ENCODE measurements around the gene PCDH9. TPM values are rescaled to one million over a fixed set of nuclear protein-coding genes. Genes with fewer than 3 reads are reported as not detected.
"Not testable (repeated sequence)": the region's sequence is repeated elsewhere in the genome, so short reads cannot be mapped to it uniquely, and the experiment has no call there.

PCDH9 gene
- total and polyA plus RNA-seq, 2 donors = 0.72 to 28.2 TPM

DNA sequence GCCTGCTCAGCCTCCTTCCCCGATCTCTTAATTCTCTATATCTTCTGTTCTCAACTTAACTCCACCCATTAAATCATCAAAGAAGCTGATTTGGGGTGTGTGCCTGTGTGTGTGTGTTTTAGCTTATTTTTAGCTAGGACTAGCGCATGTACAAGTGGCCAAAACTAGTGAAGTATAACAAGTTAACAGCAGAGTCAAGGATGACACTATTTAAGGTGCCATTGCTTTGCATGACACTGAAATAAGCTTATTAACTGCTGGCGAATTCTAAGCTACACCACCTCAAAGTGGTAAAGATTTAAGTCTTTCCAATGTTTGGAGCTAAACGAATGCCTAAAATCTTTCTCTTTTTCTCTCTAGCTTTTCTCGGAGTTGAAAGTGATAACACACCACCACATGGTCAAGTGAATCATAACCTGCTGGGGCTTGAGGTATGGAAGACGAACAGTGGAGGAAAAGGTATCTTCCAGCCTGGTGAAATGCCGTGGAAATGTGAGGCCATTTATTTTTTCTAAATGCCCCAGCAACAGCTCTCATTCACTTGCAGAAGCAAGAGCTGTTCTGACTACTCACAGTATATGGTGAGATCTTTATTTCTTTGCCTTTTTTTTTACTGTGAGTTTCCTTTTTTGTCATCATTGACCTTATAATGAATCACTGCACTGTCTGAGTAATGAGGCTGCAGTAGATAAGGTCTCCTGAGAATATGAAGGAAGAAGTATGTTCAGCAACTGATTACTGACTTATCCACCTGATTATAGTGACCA is 570.3 kb downstream of the PCDH9 start:
- H3K4me3 ChIP-seq (ENCODE audit: low read depth, low read length) = no peak overlapping the region
- no peaks in the 10 kb centered on the region for H3K36me3 ChIP-seq (ENCODE audit: insufficient read depth)
- WGBS = 59% methylated on average over 7 of the region's 7 CpGs
- H3K27ac ChIP-seq (ENCODE audit: low read depth) = no peak overlapping the region
- no peaks in the 10 kb centered on the region for H3K4me1 ChIP-seq (ENCODE audit: insufficient read depth)
- DNase-seq (ENCODE audit: extremely low spot score) = no peak

DNA sequence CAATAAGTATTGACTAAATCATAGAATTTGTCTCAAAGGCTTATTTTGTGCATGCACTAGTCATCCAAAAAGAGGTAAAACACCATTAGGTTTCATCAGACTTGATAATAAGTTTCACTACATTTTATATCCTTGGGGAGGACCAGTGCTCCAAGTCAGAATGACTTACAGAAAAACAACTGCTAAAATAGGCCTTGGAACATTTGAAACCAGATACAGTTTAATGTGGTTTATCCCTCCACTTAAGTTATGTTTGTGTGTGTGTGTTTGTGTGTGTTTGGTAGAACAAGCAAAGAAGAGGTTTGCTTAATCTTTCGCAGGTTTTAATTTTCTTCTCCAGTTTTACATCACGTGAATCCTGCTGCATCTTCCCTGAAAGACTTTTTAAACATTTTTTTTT is 570.9 kb downstream of the PCDH9 start:
- Histone ChIP-seq H3K27ac (ENCODE audit: low read depth) (no peak overlapping the region), H3K36me3 (ENCODE audit: insufficient read depth) (no peaks in the 10 kb centered on the region), H3K4me3 (ENCODE audit: low read depth, low read length) (no peak overlapping the region), H3K4me1 (ENCODE audit: insufficient read depth) (no peaks in the 10 kb centered on the region)
- DNase-seq (ENCODE audit: extremely low spot score) = no peak
- 61% methylated on average over 2 of the region's 2 CpGs for WGBS

DNA sequence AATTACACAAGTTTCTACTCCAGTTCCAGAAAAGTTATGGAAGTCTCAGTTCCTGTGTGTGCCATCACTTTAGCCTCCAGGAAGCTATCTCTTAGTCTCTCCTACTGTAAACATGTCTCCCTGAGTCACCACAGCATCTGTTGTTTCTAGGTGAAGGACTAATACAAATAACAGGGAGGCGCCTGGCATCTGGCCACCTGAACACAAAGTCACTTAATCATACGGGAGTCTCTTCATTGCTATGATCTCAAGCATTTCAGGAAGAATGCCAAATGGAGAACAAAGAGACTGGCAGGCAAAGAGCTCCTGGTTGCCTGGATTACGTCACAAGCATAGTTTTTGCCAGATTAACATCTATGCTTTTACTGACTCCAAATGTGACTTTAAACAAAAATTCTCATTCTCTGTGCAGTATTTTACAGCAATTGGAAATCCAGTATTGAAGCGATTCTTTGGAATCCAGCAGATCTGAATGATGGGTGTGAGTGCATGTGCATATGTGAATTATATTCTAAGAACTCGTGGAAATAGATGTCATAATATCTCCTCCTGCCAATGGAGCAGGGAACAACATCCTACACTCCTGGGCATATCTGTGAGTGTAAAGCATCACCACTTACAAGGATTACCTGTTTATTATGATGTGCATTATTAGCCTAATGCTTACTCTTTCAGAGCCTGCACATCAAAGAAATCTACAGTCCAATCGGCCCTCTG is 572.8 kb downstream of the PCDH9 start:
- no peaks in the 10 kb centered on the region for H3K36me3 ChIP-seq (ENCODE audit: insufficient read depth)
- no peaks in the 10 kb centered on the region for H3K4me1 ChIP-seq (ENCODE audit: insufficient read depth)
- DNase-seq (ENCODE audit: extremely low spot score) = peak; percentile 47
- no peak overlapping the region for H3K27ac ChIP-seq (ENCODE audit: low read depth)
- WGBS = 34% methylated on average over 6 of the region's 6 CpGs
- no peak overlapping the region for H3K4me3 ChIP-seq (ENCODE audit: low read depth, low read length)

DNA sequence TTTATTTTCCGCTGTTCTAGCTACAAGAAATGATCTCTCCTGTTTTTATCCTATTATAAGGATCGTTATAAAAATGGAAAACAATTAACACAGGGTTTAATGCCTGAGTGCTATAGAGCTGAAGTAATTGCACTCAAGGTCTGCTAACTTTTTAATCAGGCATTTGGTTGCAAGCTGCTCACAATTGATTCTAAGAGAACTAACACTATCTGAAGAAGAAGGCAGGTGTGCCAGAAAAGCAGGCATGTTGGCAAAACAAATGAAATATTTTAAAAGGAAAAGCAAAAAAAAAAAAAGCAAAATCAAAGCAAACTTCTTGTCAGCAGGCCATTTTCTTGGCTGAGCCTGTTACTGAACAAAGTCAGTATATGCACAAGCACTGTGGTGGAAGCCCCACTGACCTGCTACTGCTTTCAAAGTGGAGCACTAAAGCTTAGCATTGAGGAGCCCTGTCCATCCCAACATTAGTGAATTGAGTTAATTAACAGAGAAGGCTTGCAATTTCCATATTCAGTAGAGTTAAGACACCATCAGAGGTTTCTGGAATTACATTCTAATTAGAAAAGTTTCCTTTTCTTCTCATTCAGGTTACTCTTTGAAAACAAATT is 574.2 kb downstream of the PCDH9 start:
- 87% methylated on average over 2 of the region's 2 CpGs for WGBS
- Histone ChIP-seq H3K4me1 (ENCODE audit: insufficient read depth) (no peaks in the 10 kb centered on the region), H3K36me3 (ENCODE audit: insufficient read depth) (no peaks in the 10 kb centered on the region), H3K4me3 (ENCODE audit: low read depth, low read length) (no peak overlapping the region), H3K27ac (ENCODE audit: low read depth) (no peak overlapping the region)
- DNase-seq (ENCODE audit: extremely low spot score) = no peak

DNA sequence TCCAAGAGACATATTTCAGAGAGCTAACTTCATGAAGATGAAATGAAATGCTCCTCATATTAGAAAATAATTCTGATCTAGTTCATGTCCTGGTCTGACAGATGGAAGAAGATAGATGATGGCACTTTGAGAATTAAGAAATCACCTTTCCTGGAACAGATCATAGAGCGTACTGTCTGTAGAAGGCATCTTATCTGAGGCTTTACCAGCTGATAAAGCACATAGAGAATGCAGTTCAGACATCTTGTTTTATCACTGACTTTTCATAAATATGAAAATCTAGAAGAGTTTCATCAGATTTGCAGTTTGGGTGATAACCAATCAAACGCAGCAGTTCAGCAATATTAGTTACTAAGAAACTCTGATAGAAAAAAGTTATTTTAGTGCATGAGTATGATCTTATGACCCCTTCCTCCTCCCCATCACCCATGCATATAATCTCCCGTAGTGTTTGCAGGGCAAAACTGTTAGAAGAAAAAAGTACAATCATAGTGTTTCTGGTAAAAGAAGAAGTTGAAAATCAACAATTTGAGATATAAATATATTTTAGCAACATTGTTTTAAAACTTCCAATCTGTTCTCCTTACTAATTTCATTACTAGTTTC is 585.2 kb downstream of the PCDH9 start:
- H3K36me3 ChIP-seq (ENCODE audit: insufficient read depth) = no peaks in the 10 kb centered on the region
- 81% methylated on average over 3 of the region's 3 CpGs for WGBS
- no peak for DNase-seq (ENCODE audit: extremely low spot score)
- H3K4me1 ChIP-seq (ENCODE audit: insufficient read depth) = no peaks in the 10 kb centered on the region
- H3K4me3 ChIP-seq (ENCODE audit: low read depth, low read length) = no peak overlapping the region
- no peak overlapping the region for H3K27ac ChIP-seq (ENCODE audit: low read depth)

DNA sequence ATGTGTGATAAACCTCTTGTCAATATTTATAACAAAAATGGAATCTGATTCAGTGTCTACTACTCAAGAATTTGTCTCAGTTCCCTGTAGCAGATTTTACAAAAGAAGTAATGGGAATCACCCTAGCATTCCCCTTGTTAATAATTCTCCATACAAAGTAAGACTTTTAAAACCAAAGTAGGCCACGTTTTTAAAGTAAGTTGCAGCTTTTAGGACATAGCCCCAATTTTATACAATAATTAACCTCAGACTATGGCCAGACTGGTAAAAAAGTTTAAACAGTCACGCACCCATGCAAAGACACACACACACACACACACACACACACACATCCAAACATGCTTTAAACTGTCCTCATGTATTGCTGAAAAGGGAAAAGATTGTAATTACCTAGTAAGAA is 589.9 kb downstream of the PCDH9 start:
- Histone ChIP-seq H3K36me3 (ENCODE audit: insufficient read depth) (no peaks in the 10 kb centered on the region), H3K4me1 (ENCODE audit: insufficient read depth) (no peaks in the 10 kb centered on the region), H3K4me3 (ENCODE audit: low read depth, low read length) (no peak overlapping the region), H3K27ac (ENCODE audit: low read depth) (no peak overlapping the region)
- DNase-seq (ENCODE audit: extremely low spot score) = no peak
- 87% methylated on average over 2 of the region's 2 CpGs for WGBS

DNA sequence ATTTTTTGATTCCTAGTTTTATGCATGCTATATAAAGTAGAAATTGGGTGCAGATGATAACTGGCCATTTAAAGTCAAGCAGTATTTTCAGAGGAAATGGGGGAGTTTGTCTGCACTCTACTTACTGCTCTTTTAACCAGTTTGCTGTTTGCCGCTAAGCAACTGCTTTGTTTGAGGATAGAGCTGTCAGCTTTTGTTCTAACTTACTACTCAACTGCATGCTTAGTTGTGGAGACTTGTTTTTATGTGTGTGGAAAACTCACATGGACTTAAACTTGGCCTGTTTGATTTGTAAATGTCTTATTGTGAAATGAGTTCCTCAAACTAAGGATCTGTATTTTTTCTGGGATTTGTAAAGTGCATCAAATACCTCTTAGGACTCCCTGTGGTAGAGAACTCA is 591.1 kb downstream of the PCDH9 start:
- no peak overlapping the region for H3K27ac ChIP-seq (ENCODE audit: low read depth)
- no peak for DNase-seq (ENCODE audit: extremely low spot score)
- 82% methylated on average over 1 of the region's 1 CpG for WGBS
- no peak overlapping the region for H3K4me3 ChIP-seq (ENCODE audit: low read depth, low read length)
- H3K36me3 ChIP-seq (ENCODE audit: insufficient read depth) = no peaks in the 10 kb centered on the region
- no peaks in the 10 kb centered on the region for H3K4me1 ChIP-seq (ENCODE audit: insufficient read depth)

DNA sequence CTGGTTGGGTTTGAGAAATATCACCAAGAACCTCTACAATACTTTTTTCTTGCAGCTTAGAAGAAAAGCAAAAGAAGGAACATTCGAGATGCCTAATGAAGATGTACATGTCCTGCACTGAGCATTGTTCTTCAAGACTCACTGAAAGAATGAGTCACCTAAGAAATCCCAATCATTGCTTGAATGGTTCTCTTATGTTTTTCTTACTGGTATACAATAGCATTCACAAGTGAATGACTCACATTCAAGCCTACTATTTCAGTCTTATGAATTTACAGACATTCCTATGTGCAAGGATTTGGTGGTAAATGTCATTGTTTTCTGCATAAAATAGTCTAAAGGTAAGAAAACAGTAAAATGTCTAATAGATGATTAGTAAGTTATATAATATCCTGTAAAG is 594.6 kb downstream of the PCDH9 start:
- H3K27ac ChIP-seq (ENCODE audit: low read depth) = no peak overlapping the region
- no peaks in the 10 kb centered on the region for H3K4me1 ChIP-seq (ENCODE audit: insufficient read depth)

DNA sequence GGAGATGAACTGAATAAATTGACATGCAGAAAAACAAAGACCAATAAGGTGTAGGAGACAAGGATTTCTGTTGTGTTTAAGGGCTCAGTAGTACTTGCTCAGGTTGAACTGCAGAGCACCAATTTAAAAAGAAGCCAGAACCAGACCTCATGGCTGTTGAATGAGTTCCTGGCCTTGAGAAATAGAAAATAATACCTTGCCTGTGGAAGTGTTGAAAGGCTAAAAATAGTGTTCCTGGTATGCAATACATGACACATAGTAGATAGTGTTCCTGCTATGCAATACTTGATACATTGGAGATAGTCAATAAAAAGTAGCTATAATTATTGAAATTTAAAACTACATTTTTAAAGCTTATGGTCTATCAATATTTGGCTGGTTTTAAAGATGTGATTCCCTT is 595.8 kb downstream of the PCDH9 start:
- no peaks in the 10 kb centered on the region for H3K4me1 ChIP-seq (ENCODE audit: insufficient read depth)
- DNase-seq (ENCODE audit: extremely low spot score) = no peak

More for the DNA sequence above, 594.6 kb downstream of the PCDH9 start:
- Histone ChIP-seq H3K4me3 (ENCODE audit: low read depth, low read length) (no peak overlapping the region), H3K36me3 (ENCODE audit: insufficient read depth) (no peaks in the 10 kb centered on the region)
- no peak for DNase-seq (ENCODE audit: extremely low spot score)
- 87% methylated on average over 1 of the region's 1 CpG for WGBS

DNA sequence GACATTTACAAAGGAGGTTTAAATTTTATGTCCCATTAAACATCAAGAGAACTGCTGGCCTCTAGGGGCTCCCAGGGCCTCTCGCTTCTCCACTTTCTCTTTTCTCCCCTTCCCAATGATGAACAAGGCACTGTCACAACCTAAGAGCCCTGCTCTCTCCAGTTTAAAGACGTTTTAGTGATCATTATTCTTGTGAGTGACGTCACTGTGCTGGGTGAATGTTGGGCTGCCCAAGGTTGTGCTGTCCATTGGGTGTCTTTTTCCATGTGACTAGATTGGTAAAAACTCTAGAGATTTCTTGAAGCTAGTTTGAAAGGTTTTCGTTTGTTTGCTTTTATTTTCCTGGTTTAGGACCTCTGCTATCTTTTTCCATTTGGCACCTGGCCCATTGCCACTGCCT is 602.6 kb downstream of the PCDH9 start:
- no peak overlapping the region for H3K27ac ChIP-seq (ENCODE audit: low read depth)
- DNase-seq (ENCODE audit: extremely low spot score) = no peak
- no peaks in the 10 kb centered on the region for H3K36me3 ChIP-seq (ENCODE audit: insufficient read depth)
- H3K4me3 ChIP-seq (ENCODE audit: low read depth, low read length) = no peak overlapping the region
- H3K4me1 ChIP-seq (ENCODE audit: insufficient read depth) = no peaks in the 10 kb centered on the region
- 77% methylated on average over 4 of the region's 4 CpGs for WGBS

More for the DNA sequence above, 595.8 kb downstream of the PCDH9 start:
- Histone ChIP-seq H3K4me3 (ENCODE audit: low read depth, low read length) (no peak overlapping the region), H3K27ac (ENCODE audit: low read depth) (no peak overlapping the region), H3K36me3 (ENCODE audit: insufficient read depth) (no peaks in the 10 kb centered on the region)

DNA sequence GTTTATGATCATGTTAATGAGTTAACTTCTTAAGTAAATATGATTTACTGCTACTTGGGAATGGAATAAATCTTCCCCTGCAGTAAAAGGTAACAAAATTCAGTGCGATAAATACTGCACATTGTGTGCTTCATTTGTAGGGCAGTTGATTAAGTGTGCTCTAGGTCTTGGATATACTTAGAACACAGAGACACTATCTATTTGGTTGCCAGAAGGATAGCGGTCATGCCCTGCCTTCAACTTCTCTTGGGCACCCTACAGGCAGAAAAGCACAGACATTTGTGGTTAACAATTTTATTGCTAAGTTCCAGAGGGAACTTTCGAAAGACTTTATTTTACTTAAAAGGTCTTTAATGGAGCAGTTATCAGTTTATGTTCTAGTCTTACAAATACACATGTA is 605.8 kb downstream of the PCDH9 start:
- Histone ChIP-seq H3K4me3 (ENCODE audit: low read depth, low read length) (no peak overlapping the region), H3K4me1 (ENCODE audit: insufficient read depth) (no peaks in the 10 kb centered on the region), H3K27ac (ENCODE audit: low read depth) (no peak overlapping the region), H3K36me3 (ENCODE audit: insufficient read depth) (no peaks in the 10 kb centered on the region)
- WGBS = 87% methylated on average over 3 of the region's 3 CpGs
- no peak for DNase-seq (ENCODE audit: extremely low spot score)

DNA sequence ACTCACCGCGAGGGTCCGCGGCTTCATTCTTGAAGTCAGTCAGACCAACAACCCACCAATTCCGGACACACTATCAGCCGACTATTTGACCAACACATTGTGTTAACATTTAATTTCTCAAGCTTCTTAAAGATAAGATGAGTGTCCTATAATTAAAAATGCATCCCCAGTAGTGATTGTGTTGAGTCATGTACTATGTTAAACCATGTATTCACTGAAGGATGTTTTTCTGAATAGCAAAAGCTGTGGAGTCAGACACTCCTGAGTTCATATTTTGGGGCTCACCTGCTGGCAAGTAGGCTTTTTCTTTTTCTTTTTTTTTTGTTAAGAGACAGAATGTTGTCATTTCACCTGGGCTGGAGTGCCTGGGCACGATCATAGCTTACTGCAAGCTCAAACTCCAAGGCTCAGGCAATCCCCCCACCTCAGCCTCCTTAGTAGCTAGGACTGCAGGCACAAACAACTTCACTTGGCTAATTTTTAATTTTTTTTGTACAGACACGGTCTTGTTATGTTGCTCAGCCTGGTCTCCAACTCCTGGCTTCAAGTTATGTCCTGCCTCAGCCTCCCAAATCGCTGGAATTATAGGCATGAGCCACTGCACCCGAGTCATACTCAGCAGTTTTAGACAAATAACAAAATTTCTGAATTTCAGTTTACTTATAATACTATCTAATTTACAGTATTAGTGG is 606.9 kb downstream of the PCDH9 start:
- no peak for DNase-seq (ENCODE audit: extremely low spot score)
- 90% methylated on average over 10 of the region's 10 CpGs for WGBS
- Histone ChIP-seq H3K27ac (ENCODE audit: low read depth) (no peak overlapping the region), H3K36me3 (ENCODE audit: insufficient read depth) (no peaks in the 10 kb centered on the region), H3K4me3 (ENCODE audit: low read depth, low read length) (no peak overlapping the region), H3K4me1 (ENCODE audit: insufficient read depth) (no peaks in the 10 kb centered on the region)

DNA sequence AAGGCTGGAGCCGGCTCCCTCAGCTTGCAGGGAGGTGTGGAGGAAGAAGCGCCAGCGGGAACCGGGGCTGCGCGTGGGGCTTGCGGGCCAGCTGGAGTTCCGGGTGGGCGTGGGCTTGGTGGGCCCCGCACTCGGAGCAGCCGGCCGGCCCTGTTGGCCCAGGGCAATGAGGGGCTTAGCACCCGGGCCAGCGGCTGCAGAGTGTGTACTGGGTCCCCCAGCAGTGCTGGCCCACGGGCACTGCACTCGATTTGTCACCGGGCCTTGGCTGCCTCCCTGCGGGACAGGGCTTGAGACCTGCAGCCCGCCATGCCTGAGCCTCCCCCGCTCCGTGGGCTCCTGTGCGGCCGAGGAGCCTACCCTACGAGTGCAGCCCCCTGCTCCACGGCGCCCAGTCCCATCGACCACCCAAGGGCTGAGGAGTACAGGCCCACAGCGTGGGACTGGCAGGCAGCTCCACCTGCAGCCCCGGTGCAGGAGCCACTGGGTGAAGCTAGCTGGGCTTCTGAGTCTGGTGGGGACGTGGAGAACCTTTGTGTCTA is 608.2 kb downstream of the PCDH9 start:
- DNase-seq (ENCODE audit: extremely low spot score); H3K27ac ChIP-seq (ENCODE audit: low read depth); H3K36me3 ChIP-seq (ENCODE audit: insufficient read depth); H3K4me1 ChIP-seq (ENCODE audit: insufficient read depth); H3K4me3 ChIP-seq (ENCODE audit: low read depth, low read length): not testable (repeated sequence)
- WGBS = 97% methylated on average over 31 of the region's 31 CpGs

Data from urinary bladder (tissue), 4 donors.